ENCODE data around the gene RHBDL1. TPM values are rescaled to one million over a fixed set of nuclear protein-coding genes. Genes with fewer than 3 reads are reported as not detected.

The RHBDL1 gene
- total RNA-seq, 3 donors from 2014 or later (not counting 1 experiment from before 2014, with no cell fraction given) = 2.9 to 4.2 (median 4.2) TPM

DNA sequence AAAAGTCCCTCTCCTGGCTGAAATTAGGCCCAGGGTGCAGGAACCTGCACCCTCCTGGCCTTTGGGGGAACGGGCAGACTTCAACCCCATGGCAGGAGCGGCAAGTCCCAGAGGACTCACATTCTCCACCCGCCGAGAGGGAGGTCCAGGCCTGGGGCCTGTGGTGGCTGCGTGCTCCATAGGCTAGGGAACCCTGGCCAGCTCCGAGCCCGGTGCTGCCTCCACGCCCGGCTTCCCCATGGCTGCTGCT lies 50.6 kb downstream of the RHBDL1 start:
- Mint-ChIP-seq H3K27me3 (ENCODE audit: low read depth in 2 of 2) (no peaks in the 10 kb centered on the region), H3K27ac (peak overlapping the region; percentile 44 to 60), H3K36me3 (no peaks in the 10 kb centered on the region), H3K9me3 (no peaks in the 10 kb centered on the region), H3K4me3 (no peak overlapping the region), H3K4me1 (peaks cover 0 to 8% of the 10 kb centered on the region in 2 donors)
- 57% methylated on average over 9 of the region's 9 CpGs for WGBS (ENCODE audit: insufficient coverage)
- intact Hi-C loops (cut with micrococcal nuclease) = no loop called here
- DNase-seq = no peak
- H3K27ac ChIP-seq (ENCODE audit: low read length) = no peak overlapping the region
- H3K4me1 ChIP-seq (ENCODE audit: control insufficient read depth, insufficient read depth, low read length) = peaks cover 39% of the 10 kb centered on the region
- H3K27me3 ChIP-seq (ENCODE audit: control insufficient read depth, insufficient read depth, low read length) = no peaks in the 10 kb centered on the region
- ATAC-seq = no peak
- no peaks in the 10 kb centered on the region for H3K9me3 ChIP-seq (ENCODE audit: control insufficient read depth, insufficient read depth, low read length)
- TF ChIP-seq, protein P1, sequence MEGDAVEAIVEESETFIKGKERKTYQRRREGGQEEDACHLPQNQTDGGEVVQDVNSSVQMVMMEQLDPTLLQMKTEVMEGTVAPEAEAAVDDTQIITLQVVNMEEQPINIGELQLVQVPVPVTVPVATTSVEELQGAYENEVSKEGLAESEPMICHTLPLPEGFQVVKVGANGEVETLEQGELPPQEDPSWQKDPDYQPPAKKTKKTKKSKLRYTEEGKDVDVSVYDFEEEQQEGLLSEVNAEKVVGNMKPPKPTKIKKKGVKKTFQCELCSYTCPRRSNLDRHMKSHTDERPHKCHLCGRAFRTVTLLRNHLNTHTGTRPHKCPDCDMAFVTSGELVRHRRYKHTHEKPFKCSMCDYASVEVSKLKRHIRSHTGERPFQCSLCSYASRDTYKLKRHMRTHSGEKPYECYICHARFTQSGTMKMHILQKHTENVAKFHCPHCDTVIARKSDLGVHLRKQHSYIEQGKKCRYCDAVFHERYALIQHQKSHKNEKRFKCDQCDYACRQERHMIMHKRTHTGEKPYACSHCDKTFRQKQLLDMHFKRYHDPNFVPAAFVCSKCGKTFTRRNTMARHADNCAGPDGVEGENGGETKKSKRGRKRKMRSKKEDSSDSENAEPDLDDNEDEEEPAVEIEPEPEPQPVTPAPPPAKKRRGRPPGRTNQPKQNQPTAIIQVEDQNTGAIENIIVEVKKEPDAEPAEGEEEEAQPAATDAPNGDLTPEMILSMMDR (IDR thresholded peaks at IDR 0.05) = no peak
- H3K4me3 ChIP-seq (ENCODE audit: low read length) = no peak overlapping the region
- H3K36me3 ChIP-seq (ENCODE audit: control insufficient read depth, insufficient read depth, low read length) = no peaks in the 10 kb centered on the region

- intact Hi-C loops (cut with micrococcal nuclease) = no loop called here
- no peaks in the 10 kb centered on the region for H3K27me3 Mint-ChIP-seq (ENCODE audit: low read depth in 2 of 2)
- ATAC-seq (peak; percentile 43 to 48 (median 44)), DNase-seq (peak; percentile 61 to 78)
- TF ChIP-seq, protein P1 (IDR thresholded peaks at IDR 0.05) = no peak
- WGBS (ENCODE audit: insufficient coverage) = 4% methylated on average over 88 of the region's 88 CpGs
- H3K9me3 ChIP-seq (ENCODE audit: control insufficient read depth, insufficient read depth, low read length) = no peaks in the 10 kb centered on the region
- no peaks in the 10 kb centered on the region for H3K36me3 Mint-ChIP-seq
- no peaks in the 10 kb centered on the region for H3K27me3 ChIP-seq (ENCODE audit: control insufficient read depth, insufficient read depth, low read length)
- peak within 1 kb of the TSS; percentile 44 to 60 for H3K27ac Mint-ChIP-seq
- H3K4me3 ChIP-seq (ENCODE audit: low read length) = peak within 1 kb of the TSS; percentile 92
- peaks cover 36% of the 10 kb centered on the region for H3K4me1 ChIP-seq (ENCODE audit: control insufficient read depth, insufficient read depth, low read length)
- H3K4me1 Mint-ChIP-seq = peaks cover 0 to 8% of the 10 kb centered on the region in 2 donors
- H3K4me3 Mint-ChIP-seq = peak within 1 kb of the TSS; percentile 84
- H3K9me3 Mint-ChIP-seq = no peaks in the 10 kb centered on the region
- peak within 1 kb of the TSS; percentile 86 for H3K27ac ChIP-seq (ENCODE audit: low read length)
- H3K36me3 ChIP-seq (ENCODE audit: control insufficient read depth, insufficient read depth, low read length) = peaks cover 2% of the 10 kb centered on the region
Measured at GRCh38 chr16:726438-727290, 51.2 kb downstream of the RHBDL1 start, which contains the start of the genes CCDC78 and HAGHL. TSS of gene CCDC78 (minus strand) at chr16:726443. CDS start at chr16:726367, 76 bp downstream. TSS of gene HAGHL (plus strand) at chr16:727106. CDS start at chr16:727510, 404 bp downstream.

- WGBS (ENCODE audit: insufficient coverage) = under 1% methylated on average over 61 of the region's 61 CpGs
- Histone ChIP-seq H3K9me3 (ENCODE audit: control insufficient read depth, insufficient read depth, low read length) (no peaks in the 10 kb centered on the region), H3K36me3 (ENCODE audit: control insufficient read depth, insufficient read depth, low read length) (peaks cover 2% of the 10 kb centered on the region), H3K27me3 (ENCODE audit: control insufficient read depth, insufficient read depth, low read length) (no peaks in the 10 kb centered on the region), H3K4me3 (ENCODE audit: low read length) (peak overlapping the region; percentile 92), H3K4me1 (ENCODE audit: control insufficient read depth, insufficient read depth, low read length) (peaks cover 29% of the 10 kb centered on the region), H3K27ac (ENCODE audit: low read length) (peak overlapping the region; percentile 86)
- no peaks in the 10 kb centered on the region for H3K36me3 Mint-ChIP-seq
- H3K9me3 Mint-ChIP-seq = no peaks in the 10 kb centered on the region
- H3K4me1 Mint-ChIP-seq = peaks cover 0 to 8% of the 10 kb centered on the region in 2 donors
- intact Hi-C loops (cut with micrococcal nuclease) = no loop called here
- TF ChIP-seq, protein P1 (IDR thresholded peaks at IDR 0.05) = no peak
- DNase-seq (peak; percentile 38 to 59), ATAC-seq (peak in 2 of 3 donors; percentile 7 to 15)
- peak overlapping the region; percentile 56 for H3K4me3 Mint-ChIP-seq
- no peak overlapping the region for H3K27ac Mint-ChIP-seq
- no peaks in the 10 kb centered on the region for H3K27me3 Mint-ChIP-seq (ENCODE audit: low read depth in 2 of 2)
Measured at GRCh38 chr16:727291-727977, 52.0 kb downstream of the RHBDL1 start.

Other genes starting within 250 kb of the RHBDL1 start
- gene CAPN15, start 148.0 kb upstream of the RHBDL1 start, total RNA-seq = 100 to 1,000 TPM; 151 to 275 (median 186) TPM
- gene PRR35, start 115.3 kb upstream of the RHBDL1 start, total RNA-seq = under 1 TPM in 1 of 3 donors, not detected in 2; 0.20 TPM
- under 1 TPM; 0.28 to 0.75 (median 0.35) TPM for gene NHLRC4, start 108.7 kb upstream of the RHBDL1 start, total RNA-seq
- gene PIGQ, start 105.7 kb upstream of the RHBDL1 start, total RNA-seq = 10 to 100 TPM; 27.6 to 40.5 (median 37.0) TPM
- gene RAB40C, start 85.6 kb upstream of the RHBDL1 start, total RNA-seq = 10 to 100 TPM; 12.7 to 20.8 (median 20.0) TPM
- gene WFIKKN1, start 44.7 kb upstream of the RHBDL1 start, total RNA-seq = 1 to 10 TPM in 1 of 3 donors, under 1 TPM in 2; 0.60 to 1.7 (median 0.75) TPM
- gene METTL26, start 39.4 kb upstream of the RHBDL1 start, total RNA-seq = 10 to 100 TPM; 33.7 to 36.3 (median 36.1) TPM
- 10 to 100 TPM; 11.3 to 17.4 (median 15.7) TPM for gene MCRIP2, start 33.8 kb upstream of the RHBDL1 start, total RNA-seq
- 10 to 100 TPM; 16.7 to 22.8 (median 20.2) TPM for gene WDR90, start 26.3 kb upstream of the RHBDL1 start, total RNA-seq
- gene RHOT2, start 7.5 kb upstream of the RHBDL1 start, total RNA-seq = 100 to 1,000 TPM; 205 to 216 (median 211) TPM
- gene STUB1, start 4.7 kb downstream of the RHBDL1 start, total RNA-seq = 10 to 100 TPM; 89.5 to 95.4 (median 93.5) TPM
- gene JMJD8, start 8.7 kb downstream of the RHBDL1 start, total RNA-seq = 10 to 100 TPM; 29.5 to 32.6 (median 31.5) TPM
- gene WDR24, start 14.7 kb downstream of the RHBDL1 start, total RNA-seq = 10 to 100 TPM in 2 of 3 donors, 1 to 10 TPM in 1; 8.8 to 14.1 (median 10.2) TPM
- under 1 TPM in 2 of 3 donors, not detected in 1; 0.48 to 0.79 TPM for gene FBXL16, start 30.1 kb downstream of the RHBDL1 start, total RNA-seq
- 10 to 100 TPM; 11.8 to 16.6 (median 14.3) TPM for gene METRN, start 39.4 kb downstream of the RHBDL1 start, total RNA-seq
- 10 to 100 TPM; 33.7 to 39.0 (median 37.7) TPM for gene ANTKMT, start 45.5 kb downstream of the RHBDL1 start, total RNA-seq
- gene CCDC78, start 50.8 kb downstream of the RHBDL1 start, total RNA-seq = 10 to 100 TPM in 1 of 3 donors, 1 to 10 TPM in 2; 6.2 to 10.0 (median 7.7) TPM
- 10 to 100 TPM; 13.5 to 21.5 (median 15.7) TPM for gene HAGHL, start 51.4 kb downstream of the RHBDL1 start, total RNA-seq
- gene CIAO3, start 65.3 kb downstream of the RHBDL1 start, total RNA-seq = 10 to 100 TPM; 36.9 to 39.8 (median 37.5) TPM
- not detected for gene MSLN, start 85.1 kb downstream of the RHBDL1 start, total RNA-seq
- 10 to 100 TPM; 20.8 to 31.7 (median 29.6) TPM for gene RPUSD1, start 112.7 kb downstream of the RHBDL1 start, total RNA-seq
- gene CHTF18, start 112.9 kb downstream of the RHBDL1 start, total RNA-seq = 10 to 100 TPM; 26.7 to 52.4 (median 40.5) TPM
- gene GNG13, start 125.1 kb downstream of the RHBDL1 start, total RNA-seq = not detected

All from natural killer cell (primary cell).